NCI-H2196 treated with DMSO at 0.1 percent for 48 hours (cell line): ENCODE results near the gene RIC8A.

Source experiments
- DNase-seq: peaks from one replicate; lab custom pipeline; 2025; ENCODE audit not compliant: unreplicated experiment; lab: John Stamatoyannopoulos, UW

RIC8A gene

DNA sequence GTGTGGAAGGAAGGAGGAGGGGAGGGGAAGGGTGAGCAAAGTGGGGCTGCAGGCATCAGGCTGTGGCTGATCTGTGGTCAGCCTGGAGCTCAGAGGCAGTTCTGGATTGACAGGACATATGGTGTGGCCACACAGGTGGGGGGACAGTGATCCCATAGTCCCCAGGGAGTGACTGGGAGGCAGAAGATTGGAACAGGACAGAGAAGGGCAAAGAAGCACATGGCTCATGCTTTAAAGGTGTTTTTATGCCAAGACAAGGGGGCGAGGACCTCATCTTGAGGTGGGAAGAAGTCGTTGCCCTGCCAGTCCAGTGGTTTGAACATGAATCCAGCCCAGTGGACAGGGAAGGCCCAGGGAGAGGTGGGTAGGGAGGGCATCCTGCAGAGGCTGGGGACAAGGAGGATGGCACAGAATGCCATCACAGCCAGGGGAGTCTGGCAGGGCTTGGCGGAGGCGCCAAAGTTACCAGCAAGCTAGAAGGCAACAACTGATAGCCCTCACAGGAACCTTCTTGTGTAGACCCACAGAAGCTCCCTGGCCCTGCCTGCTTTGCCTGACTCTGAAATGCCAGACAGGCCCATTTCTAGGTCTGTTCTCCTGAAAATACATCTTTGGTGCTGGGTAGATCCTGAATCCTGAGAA is 3.4 kb upstream of the RIC8A start:
- DNase-seq, result no peak

DNA sequence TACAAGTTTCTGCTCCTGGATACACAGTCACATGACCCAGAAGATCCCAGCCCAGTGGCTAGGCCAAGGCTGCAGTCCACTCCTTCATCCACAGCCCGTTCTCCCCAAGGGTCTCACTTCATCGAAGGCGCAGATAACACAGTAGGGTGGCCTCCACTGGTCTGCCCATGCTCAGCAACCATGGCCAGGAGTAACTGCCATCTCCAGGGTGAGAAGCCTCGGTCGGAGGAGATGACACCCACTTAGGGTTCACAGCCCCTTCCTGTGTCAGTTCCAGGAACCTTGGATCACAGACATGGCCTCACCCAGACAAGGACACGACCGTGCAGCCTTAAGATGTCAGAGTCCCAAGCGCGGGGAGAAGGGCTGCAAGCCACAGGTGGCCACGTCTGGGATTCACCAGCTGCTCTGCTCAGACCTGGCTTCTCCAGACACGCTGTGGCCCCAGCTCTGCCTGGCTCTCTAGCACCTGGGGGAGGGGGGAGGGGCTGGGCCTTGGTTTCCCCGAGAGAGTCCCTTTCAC is 2.9 kb upstream of the RIC8A start:
- no peak for DNase-seq

DNA sequence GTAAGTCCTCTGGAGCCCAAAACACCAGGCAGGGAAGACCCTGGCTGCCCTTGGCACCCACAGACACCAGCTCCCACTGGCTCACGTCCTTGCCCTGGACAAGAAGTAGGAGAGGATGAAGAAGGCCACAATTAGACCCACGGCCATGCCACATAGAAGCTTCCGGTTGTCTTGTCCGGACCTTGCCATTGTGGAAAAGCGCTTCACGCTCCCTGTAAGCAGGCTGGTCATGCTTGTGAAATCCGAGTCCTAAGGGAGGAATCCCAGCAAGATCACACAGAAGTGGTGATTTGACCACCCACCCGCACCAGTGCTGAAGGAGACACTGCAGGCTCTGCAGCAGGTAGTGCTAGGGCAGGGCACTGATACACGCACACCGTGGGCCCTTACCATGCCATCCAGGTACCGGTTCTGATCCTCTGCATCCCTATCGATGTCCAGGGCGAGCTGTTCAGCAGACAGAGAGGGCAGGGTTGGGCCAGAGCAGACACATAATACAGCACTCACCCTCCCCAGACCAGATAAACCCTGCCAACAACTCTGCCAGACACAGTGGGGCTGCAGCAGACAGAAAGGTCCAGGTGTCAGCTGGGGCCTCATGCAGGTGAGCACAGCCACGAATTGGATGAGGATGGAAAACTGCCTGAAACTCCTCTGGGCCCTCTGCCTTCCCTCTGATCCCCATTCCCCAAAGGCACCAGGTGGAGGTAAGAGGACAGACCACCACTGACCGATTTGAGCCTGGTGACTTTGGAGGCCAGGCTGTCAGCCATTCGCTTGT is 2.1 kb upstream of the RIC8A start:
- no peak for DNase-seq

DNA sequence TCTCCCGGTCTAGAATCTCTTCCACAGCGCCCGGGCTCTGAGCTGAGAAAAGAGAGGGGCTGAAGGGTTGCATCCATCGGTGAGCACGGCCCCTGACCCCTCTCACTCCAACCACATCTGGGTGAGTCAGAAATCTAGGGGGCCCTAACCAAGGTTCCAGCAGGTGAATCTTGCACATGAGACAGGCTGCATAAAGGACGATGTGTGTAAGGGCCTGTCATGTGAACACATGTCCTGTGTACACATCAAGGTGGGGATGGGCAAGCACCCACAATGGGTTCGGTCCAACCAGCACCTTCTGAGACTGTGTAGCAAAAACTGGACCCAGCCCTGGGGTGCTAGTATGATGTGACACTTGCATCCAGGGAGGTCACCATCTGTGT is 1.5 kb upstream of the RIC8A start:
- no peak for DNase-seq

DNA sequence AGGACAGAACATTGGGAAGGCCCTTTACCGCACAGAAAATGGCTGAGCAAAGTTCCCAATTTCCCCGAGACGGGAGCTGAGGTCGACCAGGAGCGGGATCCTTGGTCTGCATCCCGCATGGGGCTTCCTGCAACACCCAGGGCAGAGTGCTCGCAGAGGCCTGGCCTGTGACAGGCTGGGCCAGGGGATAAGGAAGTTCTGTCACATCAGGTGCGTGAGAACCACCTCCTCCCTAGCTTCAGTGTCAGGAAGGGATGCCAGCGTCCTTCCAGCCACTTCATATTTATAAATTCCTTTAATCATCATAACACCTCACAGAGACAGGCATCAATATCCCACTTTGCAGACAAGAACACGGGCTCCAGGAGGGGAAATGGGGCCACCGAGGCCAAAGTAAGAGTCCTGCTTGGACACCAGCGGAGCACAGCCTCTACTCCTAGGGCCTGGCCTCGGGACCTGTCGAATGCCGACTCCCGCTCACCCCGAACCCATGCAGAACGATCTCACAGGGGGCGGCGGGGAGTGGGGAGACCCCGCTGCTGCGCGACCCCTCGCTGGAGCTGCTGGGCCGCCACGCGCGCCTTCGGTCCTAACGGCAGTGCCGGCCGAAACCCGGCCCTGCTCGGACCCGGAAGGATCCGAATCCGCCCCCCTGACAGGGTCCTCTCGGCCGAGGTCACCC is 841 bp upstream of the RIC8A start:
- no peak for DNase-seq

DNA sequence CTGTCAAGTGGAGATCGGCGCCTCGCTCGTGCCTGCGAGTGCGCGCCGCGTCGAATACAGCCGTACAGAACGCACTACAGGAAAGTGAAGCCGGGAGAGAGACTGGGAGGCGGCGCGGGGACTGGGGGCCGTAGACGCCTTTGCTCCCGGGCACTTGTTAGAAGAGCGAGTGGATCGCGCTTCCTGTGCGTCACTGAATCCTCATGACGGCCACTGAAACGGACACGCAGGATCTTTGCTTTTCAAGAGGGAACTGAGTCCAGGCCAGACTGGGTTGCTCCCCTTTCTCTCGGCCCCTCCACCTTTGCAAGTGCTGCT is 314 bp downstream of the RIC8A start:
- no peak for DNase-seq

DNA sequence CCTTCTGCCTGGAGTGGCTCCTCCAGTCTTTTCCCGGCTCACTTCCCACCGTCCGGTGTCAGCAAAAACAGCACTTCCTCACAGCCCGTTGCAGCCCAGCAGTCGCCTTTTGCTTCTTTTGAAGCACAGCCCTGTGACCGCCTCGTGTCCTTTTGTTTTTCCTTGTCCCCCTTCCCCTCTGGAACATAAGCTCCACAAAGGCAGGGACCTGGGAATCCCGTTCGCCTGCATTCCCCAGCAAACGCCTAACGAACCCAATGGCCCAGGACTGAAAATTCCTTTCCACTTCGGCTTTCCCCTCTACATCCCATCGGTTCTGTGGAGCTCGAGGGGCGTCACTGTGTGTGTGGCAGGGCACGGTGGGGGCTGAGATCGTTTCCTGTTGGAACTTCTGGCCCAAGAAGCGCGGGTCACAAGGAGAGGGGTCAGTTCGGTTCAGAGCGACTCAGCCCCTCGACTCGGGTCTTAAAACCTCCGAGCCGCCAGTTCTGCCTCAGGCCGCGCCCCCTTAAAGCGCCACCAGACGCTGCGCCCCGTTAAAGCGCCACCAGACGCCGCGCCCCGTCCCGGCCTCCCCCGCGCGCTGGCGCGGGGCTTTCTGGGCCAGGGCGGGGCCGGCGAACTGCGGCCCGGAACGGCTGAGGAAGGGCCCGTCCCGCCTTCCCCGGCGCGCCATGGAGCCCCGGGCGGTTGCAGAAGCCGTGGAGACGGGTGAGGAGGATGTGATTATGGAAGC is 841 bp downstream of the RIC8A start:
- peak; percentile 8 for DNase-seq

DNA sequence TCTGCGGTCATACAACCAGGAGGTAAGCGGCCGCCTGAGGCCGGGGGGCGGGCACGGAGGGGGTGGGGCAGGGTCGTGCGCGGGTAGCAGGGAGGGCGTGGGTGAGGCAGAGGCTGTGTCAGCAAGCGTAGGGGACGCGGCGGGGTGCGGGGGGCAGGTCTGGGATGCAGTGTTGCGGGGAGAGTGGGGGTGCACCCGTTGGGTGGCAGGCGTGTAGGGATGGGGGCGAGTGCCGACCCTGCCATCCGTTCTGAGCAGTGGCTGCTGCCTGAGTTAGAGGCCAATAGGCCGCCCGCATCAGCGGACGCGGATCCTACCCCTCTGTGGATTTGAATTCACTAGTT is 1.4 kb downstream of the RIC8A start:
- DNase-seq, result no peak

DNA sequence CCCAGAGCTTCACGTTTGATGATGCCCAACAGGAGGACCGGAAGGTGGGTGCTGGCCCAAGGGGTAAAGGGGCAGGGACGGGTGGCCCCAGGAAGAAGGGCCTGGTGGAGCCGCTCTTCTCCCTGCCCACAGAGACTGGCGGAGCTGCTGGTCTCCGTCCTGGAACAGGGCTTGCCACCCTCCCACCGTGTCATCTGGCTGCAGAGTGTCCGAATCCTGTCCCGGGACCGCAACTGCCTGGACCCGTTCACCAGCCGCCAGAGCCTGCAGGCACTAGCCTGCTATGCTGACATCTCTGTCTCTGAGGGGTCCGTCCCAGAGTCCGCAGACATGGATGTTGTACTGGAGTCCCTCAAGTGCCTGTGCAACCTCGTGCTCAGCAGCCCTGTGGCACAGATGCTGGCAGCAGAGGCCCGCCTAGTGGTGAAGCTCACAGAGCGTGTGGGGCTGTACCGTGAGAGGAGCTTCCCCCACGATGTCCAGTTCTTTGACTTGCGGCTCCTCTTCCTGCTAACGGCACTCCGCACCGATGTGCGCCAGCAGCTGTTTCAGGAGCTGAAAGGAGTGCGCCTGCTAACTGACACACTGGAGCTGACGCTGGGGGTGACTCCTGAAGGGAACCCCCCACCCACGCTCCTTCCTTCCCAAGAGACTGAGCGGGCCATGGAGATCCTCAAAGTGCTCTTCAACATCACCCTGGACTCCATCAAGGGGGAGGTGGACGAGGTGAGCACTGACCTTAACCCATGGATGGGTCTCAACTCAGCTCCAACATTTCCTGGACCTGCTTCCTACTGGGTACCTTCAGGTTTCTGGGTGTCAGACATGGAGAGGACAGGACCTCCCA is 2.0 kb downstream of the RIC8A start:
- DNase-seq, result no peak

DNA sequence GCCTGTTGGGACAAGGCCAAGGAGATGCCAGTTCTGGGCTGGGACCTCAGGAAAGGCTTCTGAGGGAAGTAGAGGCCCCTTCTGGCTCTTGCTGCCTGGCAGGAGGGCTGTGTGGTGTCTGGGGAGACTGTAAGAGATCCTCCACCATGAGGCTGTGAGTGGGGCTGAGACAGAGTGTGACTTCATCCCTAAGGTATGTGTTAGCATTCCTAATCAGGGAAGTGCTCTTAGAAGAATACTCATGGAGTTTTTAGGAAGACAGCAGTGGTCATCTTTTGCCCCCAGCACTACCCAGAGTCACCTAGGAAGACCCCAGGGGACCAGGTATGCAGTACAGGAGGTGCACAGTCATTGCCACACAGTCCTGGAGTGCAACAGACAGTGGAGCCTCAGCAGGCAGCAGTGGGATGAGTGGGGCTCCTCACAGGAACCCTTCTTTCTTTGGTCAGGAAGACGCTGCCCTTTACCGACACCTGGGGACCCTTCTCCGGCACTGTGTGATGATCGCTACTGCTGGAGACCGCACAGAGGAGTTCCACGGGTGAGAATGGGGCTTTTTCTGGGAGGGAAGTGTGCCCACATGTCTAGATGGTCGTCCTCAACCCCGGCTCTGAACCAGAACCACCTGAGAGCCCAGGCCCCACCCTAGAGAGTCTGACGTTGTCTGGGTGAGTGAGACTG is 2.8 kb downstream of the RIC8A start:
- no peak for DNase-seq

DNA sequence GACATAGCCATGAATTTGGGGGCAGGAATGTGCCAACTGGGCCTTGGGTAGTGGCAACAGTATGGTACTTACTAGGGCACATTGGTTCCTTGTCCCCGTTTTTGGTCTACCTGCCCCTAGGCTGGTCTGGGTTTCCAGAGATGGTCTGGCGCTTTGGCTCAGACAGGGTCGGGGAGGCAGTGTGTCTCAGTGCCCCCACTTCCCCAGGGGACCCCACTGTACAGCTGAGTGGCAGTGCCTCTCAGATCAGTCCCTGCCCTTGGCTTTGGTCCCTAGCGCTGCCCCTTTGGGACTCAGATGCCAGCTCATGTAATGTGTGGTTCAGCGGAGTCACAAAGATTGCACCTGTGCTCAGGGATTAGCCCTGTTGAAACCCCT is 3.3 kb downstream of the RIC8A start:
- DNase-seq, result no peak

DNA sequence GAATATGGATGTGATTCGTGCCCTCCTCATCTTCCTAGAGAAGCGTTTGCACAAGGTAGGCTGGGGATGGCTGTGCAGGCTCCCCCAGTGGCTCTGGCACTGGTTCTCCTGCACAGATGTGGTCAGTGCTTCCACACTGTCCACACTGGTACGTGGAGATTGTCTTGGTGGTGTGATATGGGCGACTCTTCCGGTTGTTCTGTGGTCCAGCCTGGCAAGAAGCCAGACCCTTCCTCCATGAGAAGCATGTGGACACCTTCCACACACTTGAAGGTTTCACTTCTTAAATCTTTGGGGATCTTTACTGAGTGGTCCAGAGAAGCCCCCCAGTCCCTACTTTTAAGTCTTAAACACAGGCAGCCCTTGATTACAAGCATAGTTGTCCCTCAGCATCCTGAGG is 3.8 kb downstream of the RIC8A start:
- DNase-seq, result no peak

DNA sequence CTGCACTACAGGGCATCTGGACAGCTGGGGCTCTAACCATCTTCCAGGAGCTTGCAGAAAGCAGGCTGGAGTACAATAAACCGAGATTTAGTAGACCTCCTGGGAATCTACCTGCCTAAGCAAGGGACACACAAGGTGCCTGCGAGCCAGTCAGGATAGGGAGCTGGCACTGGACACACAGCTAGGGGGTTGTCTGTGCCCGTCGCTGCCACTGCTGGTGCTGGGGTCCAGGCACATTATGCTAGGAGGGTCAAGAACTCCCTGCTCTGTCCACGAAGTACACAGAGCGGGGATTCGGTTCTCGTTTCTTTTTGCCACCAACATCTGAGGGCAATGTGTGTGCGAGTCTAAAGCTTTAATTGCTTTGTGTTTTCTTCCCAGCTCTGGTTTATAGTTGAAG is 4.2 kb downstream of the RIC8A start:
- DNase-seq, result no peak

DNA sequence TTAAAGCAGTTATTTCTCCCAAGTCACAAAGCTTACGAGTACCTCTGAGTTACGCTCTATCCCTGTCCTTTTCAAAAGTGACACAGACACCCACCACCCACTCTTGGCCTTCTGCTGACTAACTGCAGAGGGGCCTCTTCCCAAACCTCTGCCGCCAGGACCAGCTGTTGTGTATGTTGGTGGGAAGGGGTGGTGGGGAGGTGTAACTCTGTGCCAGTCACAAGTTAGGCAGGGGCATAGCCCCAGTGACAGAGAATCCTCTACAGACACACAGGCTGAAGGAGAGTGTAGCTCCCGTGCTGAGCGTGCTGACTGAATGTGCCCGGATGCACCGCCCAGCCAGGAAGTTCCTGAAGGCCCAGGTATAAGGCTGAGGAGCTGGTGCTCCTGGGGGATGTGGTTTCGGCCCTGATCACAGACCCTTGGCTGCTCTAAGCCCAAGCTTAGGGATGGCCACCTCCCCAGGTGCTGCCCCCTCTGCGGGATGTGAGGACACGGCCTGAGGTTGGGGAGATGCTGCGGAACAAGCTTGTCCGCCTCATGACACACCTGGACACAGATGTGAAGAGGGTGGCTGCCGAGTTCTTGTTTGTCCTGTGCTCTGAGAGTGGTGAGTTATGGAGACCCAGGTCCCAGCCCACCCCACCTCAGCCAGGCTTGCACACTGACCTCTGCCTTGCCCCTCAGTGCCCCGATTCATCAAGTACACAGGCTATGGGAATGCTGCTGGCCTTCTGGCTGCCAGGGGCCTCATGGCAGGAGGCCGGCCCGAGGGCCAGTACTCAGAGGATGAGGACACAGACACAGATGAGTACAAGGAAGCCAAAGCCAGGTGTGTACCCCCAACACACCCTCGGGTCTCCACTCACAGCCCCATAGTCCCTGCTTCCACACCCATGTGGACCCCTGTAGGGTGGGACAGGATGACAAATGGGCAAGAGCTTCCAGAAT is 4.9 kb downstream of the RIC8A start:
- DNase-seq, result no peak

DNA sequence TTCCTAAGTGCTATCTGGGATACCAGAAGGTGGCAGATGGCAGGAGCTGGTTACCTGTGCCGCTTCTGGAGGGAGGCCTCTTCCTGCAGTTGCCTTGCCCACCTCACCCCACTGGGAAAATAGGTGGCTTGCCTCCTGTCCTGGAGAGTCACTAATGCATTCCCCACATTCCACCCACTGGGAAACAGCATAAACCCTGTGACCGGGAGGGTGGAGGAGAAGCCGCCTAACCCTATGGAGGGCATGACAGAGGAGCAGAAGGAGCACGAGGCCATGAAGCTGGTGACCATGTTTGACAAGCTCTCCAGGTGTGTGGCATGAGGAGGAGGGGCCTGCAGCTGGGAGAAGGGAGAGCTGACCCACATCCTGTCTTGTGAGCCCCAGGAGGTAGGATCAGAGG is 5.6 kb downstream of the RIC8A start:
- DNase-seq, result no peak

DNA sequence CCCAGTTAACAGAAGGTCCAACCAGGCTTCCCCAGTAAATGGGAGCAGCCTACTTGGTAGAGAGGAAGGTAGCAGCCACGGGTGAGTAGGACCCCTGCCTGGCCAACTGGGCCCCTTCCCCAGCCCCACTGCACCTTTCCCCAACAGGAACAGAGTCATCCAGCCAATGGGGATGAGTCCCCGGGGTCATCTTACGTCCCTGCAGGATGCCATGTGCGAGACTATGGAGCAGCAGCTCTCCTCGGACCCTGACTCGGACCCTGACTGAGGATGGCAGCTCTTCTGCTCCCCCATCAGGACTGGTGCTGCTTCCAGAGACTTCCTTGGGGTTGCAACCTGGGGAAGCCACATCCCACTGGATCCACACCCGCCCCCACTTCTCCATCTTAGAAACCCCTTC is 6.6 kb downstream of the RIC8A start:
- no peak for DNase-seq

DNA sequence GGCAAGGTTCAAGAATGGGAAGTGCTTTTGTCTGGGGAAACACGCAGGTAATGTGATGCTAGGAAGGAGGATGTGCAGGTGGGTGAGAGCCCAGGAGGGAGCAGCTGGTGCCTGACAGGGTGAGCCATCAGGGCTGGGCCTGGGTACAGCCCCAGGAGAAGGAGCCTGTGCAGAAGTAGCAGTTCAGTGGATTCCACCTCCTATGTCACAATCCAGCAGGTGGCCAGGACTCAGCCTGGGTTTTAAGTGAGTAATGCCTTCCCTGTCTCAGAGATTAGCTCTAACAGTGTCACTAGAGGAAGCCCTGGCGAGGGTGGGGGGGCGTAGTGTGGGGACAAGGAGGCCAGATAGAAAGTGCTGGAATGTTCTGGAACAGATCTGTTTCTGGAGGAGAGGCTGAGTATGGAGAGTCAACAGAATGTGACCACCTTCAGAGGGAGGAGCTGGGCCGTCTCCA is 8.1 kb downstream of the RIC8A start:
- peak; percentile 31 for DNase-seq

DNA sequence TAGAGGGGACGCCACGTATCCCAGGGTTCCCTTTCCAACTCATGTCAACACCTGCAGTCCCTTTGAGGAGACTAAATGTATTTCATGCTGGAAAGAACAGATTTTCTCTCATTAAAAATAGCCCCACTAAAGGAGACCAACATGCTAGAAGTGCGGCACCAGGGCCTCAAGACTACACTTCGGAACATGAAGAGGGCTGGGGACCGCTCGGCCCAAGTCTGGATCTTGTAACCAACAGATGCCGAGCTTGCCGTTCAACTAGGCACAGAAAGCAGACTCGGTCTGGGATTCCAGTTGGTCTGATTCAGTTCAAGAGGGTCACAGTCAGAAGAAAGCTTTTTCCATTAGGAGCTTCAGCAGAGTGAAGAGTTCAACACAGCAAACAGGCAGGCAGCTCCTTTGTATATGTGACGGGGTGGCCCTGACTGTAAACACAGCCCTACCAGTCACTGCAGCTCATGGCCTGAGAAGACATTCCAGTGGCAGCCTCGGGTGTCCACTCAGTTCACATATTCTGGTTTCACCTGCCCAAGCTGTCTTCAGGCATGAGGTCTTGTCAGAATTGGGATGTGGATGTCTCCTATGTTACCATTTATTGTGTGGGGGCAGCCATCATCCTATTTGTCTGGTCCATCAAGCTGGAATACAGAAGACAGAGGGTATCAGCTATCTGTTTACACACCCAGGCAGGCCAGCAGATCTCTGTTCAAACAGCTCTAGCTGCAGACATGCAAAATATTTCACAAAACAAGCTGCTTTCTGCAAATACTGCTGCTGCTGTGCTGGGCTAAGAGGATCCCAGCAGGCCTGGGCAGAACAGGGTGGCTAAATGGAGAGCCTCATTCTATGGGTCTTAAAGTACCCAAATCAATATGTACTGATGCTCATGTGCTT is 8.8 kb downstream of the RIC8A start:
- DNase-seq, result no peak
